Measurements from ENCODE around the gene MOCOS.

- no peak for TF ChIP-seq CTCF (IDR thresholded peaks at IDR 0.05)
- TF ChIP-seq POLR2A (IDR thresholded peaks at IDR 0.05) = no peak
Observed at GRCh38 chr18:36264283-36264682, 77.0 kb downstream of the MOCOS start.
